Stimulated activated CD8-positive, alpha-beta memory T cell treated with anti-CD3 and anti-CD28 coated beads, Interleukin-12 subunit alpha, Interleukin-12 subunit beta, amount 100 ng/mL, for 24 hours (primary cell): ENCODE measurements around the gene DKK3.

Source experiments
- DNase-seq: peaks from one replicate; pipeline ENCODE4 v3.0.0-alpha.2; 2020; ENCODE audit errors: extremely low read depth

DKK3 gene

GRCh38 chr11:11981840-11982239 is 26.6 kb downstream of the DKK3 start:
- no peak for DNase-seq

- no peak for DNase-seq
Measured at GRCh38 chr11:11981364-11981763, 27.1 kb downstream of the DKK3 start.

- no peak for DNase-seq
Measured at GRCh38 chr11:11980841-11981308, 27.6 kb downstream of the DKK3 start.

- no peak for DNase-seq
Measured at GRCh38 chr11:11980200-11980599, 28.2 kb downstream of the DKK3 start.

GRCh38 chr11:11979488-11980117 is 28.8 kb downstream of the DKK3 start:
- no peak for DNase-seq

GRCh38 chr11:11978792-11979487 is 29.5 kb downstream of the DKK3 start:
- no peak for DNase-seq

- DNase-seq = no peak
Measured at GRCh38 chr11:11978098-11978637, 30.3 kb downstream of the DKK3 start.

- DNase-seq = no peak
Measured at GRCh38 chr11:11977206-11977938, 31.1 kb downstream of the DKK3 start.

GRCh38 chr11:11976481-11977127 is 31.8 kb downstream of the DKK3 start:
- no peak for DNase-seq

GRCh38 chr11:11975201-11976092 is 33.0 kb downstream of the DKK3 start:
- DNase-seq = no peak

GRCh38 chr11:11973866-11974265 is 34.6 kb downstream of the DKK3 start:
- DNase-seq = no peak

- DNase-seq = no peak
Measured at GRCh38 chr11:11973361-11973800, 35.0 kb downstream of the DKK3 start.

- no peak for DNase-seq
Measured at GRCh38 chr11:11972730-11973341, 35.6 kb downstream of the DKK3 start.

GRCh38 chr11:11971906-11972547 is 36.4 kb downstream of the DKK3 start:
- DNase-seq = no peak

- DNase-seq = no peak
Measured at GRCh38 chr11:11970556-11970955, 37.9 kb downstream of the DKK3 start.

- no peak for DNase-seq
Measured at GRCh38 chr11:11969380-11970215, 38.8 kb downstream of the DKK3 start.

GRCh38 chr11:11968511-11969280 is 39.7 kb downstream of the DKK3 start:
- DNase-seq = no peak
